ENCODE results near the gene GPR18. TPM values are rescaled to one million over a fixed set of nuclear protein-coding genes. Genes with fewer than 3 reads are reported as not detected.
A peak's percentile ranks its signal among the peaks of the same experiment; 100 is the strongest.

The GPR18 gene
- 1 to 10 TPM; 3.3 to 4.0 (median 3.9) TPM for total RNA-seq

- peaks cover 22% of the 10 kb centered on the region for H3K36me3 Mint-ChIP-seq (ENCODE audit: insufficient read depth)
- H3K9me3 Mint-ChIP-seq, result peaks cover 7% of the 10 kb centered on the region
- ATAC-seq, result peak; percentile 91 to 93
- H3K27me3 Mint-ChIP-seq (ENCODE audit: low read depth), result no peaks in the 10 kb centered on the region
- H3K4me1 Mint-ChIP-seq (ENCODE audit: low read depth), result peaks cover 78% of the 10 kb centered on the region
- peak; percentile 20 for DNase-seq
- H3K4me3 Mint-ChIP-seq, result peak within 1 kb of the TSS; percentile 82
These were observed at the start of gene GPR18 for GRCh38 chr13:99258210-99258860. Gene GPR18, minus strand, starts transcription at chr13:99258379. Its CDS starts 2,507 bp downstream, at chr13:99255872.

GRCh38 chr13:99307648-99308339 lies 49.6 kb upstream of the GPR18 start:
- Mint-ChIP-seq H3K4me3 (peak overlapping the region; percentile 94), H3K9me3 (no peaks in the 10 kb centered on the region), H3K4me1 (ENCODE audit: low read depth) (peaks cover 81% of the 10 kb centered on the region), H3K27me3 (ENCODE audit: low read depth) (no peaks in the 10 kb centered on the region), H3K36me3 (ENCODE audit: insufficient read depth) (peaks cover 32% of the 10 kb centered on the region)
- peak; percentile 85 to 86 for ATAC-seq
- peak; percentile 52 for DNase-seq

GRCh38 chr13:99307247-99307646 lies 49.1 kb upstream of the GPR18 start, which contains the start of gene GPR183:
Gene GPR183, minus strand, starts transcription at chr13:99307399. Its CDS starts 11,254 bp downstream, at chr13:99296145.
- ATAC-seq, result peak; percentile 28 to 37
- Mint-ChIP-seq H3K9me3 (no peaks in the 10 kb centered on the region), H3K4me1 (ENCODE audit: low read depth) (peaks cover 82% of the 10 kb centered on the region), H3K36me3 (ENCODE audit: insufficient read depth) (peaks cover 29% of the 10 kb centered on the region), H3K27me3 (ENCODE audit: low read depth) (no peaks in the 10 kb centered on the region), H3K4me3 (peak within 1 kb of the TSS; percentile 94)
- no peak for DNase-seq

- Mint-ChIP-seq H3K27me3 (ENCODE audit: low read depth) (no peaks in the 10 kb centered on the region), H3K9me3 (no peaks in the 10 kb centered on the region), H3K4me3 (peak overlapping the region; percentile 94), H3K36me3 (ENCODE audit: insufficient read depth) (peaks cover 28% of the 10 kb centered on the region), H3K4me1 (ENCODE audit: low read depth) (peaks cover 76% of the 10 kb centered on the region)
- no peak for ATAC-seq
- no peak for DNase-seq
These were observed 47.4 kb upstream of the GPR18 start for GRCh38 chr13:99305566-99305965.

- H3K4me1 Mint-ChIP-seq (ENCODE audit: low read depth), result peaks cover 76% of the 10 kb centered on the region
These were observed 47.0 kb upstream of the GPR18 start for GRCh38 chr13:99305158-99305557.

GRCh38 chr13:99304541-99304940 lies 46.4 kb upstream of the GPR18 start:
- no peak for ATAC-seq
- Mint-ChIP-seq H3K4me1 (ENCODE audit: low read depth) (peaks cover 76% of the 10 kb centered on the region), H3K4me3 (peak overlapping the region; percentile 94), H3K27me3 (ENCODE audit: low read depth) (no peaks in the 10 kb centered on the region), H3K9me3 (no peaks in the 10 kb centered on the region), H3K36me3 (ENCODE audit: insufficient read depth) (peaks cover 32% of the 10 kb centered on the region)
- no peak for DNase-seq

More at GRCh38 chr13:99305158-99305557, 47.0 kb upstream of the GPR18 start:
- Mint-ChIP-seq H3K4me3 (peak overlapping the region; percentile 94), H3K36me3 (ENCODE audit: insufficient read depth) (peaks cover 29% of the 10 kb centered on the region), H3K9me3 (no peaks in the 10 kb centered on the region), H3K27me3 (ENCODE audit: low read depth) (no peaks in the 10 kb centered on the region)
- no peak for DNase-seq
- no peak for ATAC-seq

GRCh38 chr13:99303863-99304521 lies 45.8 kb upstream of the GPR18 start:
- H3K4me3 Mint-ChIP-seq, result peak overlapping the region; percentile 94
- no peaks in the 10 kb centered on the region for H3K27me3 Mint-ChIP-seq (ENCODE audit: low read depth)
- peaks cover 34% of the 10 kb centered on the region for H3K36me3 Mint-ChIP-seq (ENCODE audit: insufficient read depth)
- peak; percentile 4 to 15 for ATAC-seq
- no peaks in the 10 kb centered on the region for H3K9me3 Mint-ChIP-seq
- DNase-seq, result peak; percentile 37
- peaks cover 75% of the 10 kb centered on the region for H3K4me1 Mint-ChIP-seq (ENCODE audit: low read depth)

GRCh38 chr13:99302637-99303505 lies 44.7 kb upstream of the GPR18 start:
- Mint-ChIP-seq H3K27me3 (ENCODE audit: low read depth) (no peaks in the 10 kb centered on the region), H3K36me3 (ENCODE audit: insufficient read depth) (peaks cover 30% of the 10 kb centered on the region), H3K9me3 (no peaks in the 10 kb centered on the region), H3K4me3 (peak overlapping the region; percentile 94), H3K4me1 (ENCODE audit: low read depth) (peaks cover 75% of the 10 kb centered on the region)
- ATAC-seq (no peak), DNase-seq (no peak)

- DNase-seq, result no peak
- H3K27me3 Mint-ChIP-seq (ENCODE audit: low read depth), result no peaks in the 10 kb centered on the region
- peaks cover 33% of the 10 kb centered on the region for H3K36me3 Mint-ChIP-seq (ENCODE audit: insufficient read depth)
- H3K4me3 Mint-ChIP-seq, result peak overlapping the region; percentile 94
- peaks cover 75% of the 10 kb centered on the region for H3K4me1 Mint-ChIP-seq (ENCODE audit: low read depth)
- no peak for ATAC-seq
- no peaks in the 10 kb centered on the region for H3K9me3 Mint-ChIP-seq
These were observed 43.9 kb upstream of the GPR18 start for GRCh38 chr13:99301913-99302636.

GRCh38 chr13:99301056-99301838 lies 43.1 kb upstream of the GPR18 start:
- Mint-ChIP-seq H3K4me3 (peak overlapping the region; percentile 51), H3K27me3 (ENCODE audit: low read depth) (no peaks in the 10 kb centered on the region), H3K9me3 (no peaks in the 10 kb centered on the region), H3K4me1 (ENCODE audit: low read depth) (peaks cover 79% of the 10 kb centered on the region), H3K36me3 (ENCODE audit: insufficient read depth) (peaks cover 33% of the 10 kb centered on the region)
- no peak for ATAC-seq
- DNase-seq, result no peak

GRCh38 chr13:99299920-99300341 lies 41.8 kb upstream of the GPR18 start:
- Mint-ChIP-seq H3K27me3 (ENCODE audit: low read depth) (no peaks in the 10 kb centered on the region), H3K36me3 (ENCODE audit: insufficient read depth) (peaks cover 39% of the 10 kb centered on the region), H3K4me3 (peak overlapping the region; percentile 45), H3K9me3 (no peaks in the 10 kb centered on the region), H3K4me1 (ENCODE audit: low read depth) (peaks cover 87% of the 10 kb centered on the region)
- DNase-seq, result no peak
- no peak for ATAC-seq

- peak overlapping the region; percentile 56 for H3K4me3 Mint-ChIP-seq
- no peaks in the 10 kb centered on the region for H3K27me3 Mint-ChIP-seq (ENCODE audit: low read depth)
- H3K9me3 Mint-ChIP-seq, result no peaks in the 10 kb centered on the region
- peaks cover 36% of the 10 kb centered on the region for H3K36me3 Mint-ChIP-seq (ENCODE audit: insufficient read depth)
- no peak for DNase-seq
- peaks cover 84% of the 10 kb centered on the region for H3K4me1 Mint-ChIP-seq (ENCODE audit: low read depth)
- ATAC-seq, result no peak
These were observed 41.2 kb upstream of the GPR18 start for GRCh38 chr13:99299256-99299919.

Measured in activated T-cell treated with anti-CD3 and anti-CD28 coated beads, Interleukin-2, amount 50 U/mL, for 4 hours (primary cell).